ENCODE data around the gene HDAC5.
"Not testable (repeated sequence)": the region's sequence is repeated elsewhere in the genome, so short reads cannot be mapped to it uniquely, and the experiment has no call there.

Gene HDAC5

GRCh38 chr17:44066204-44066930, 57.1 kb downstream of the HDAC5 start, which contains the start of gene LSM12:
Gene LSM12 (minus strand): TSS chr17:44066671. CDS start chr17:44066587, 84 bp downstream.
- peak; percentile 86 for DNase-seq (ENCODE audit: low read depth)

- DNase-seq (ENCODE audit: low read depth): no peak
Measured at GRCh38 chr17:44065668-44066203, 57.7 kb downstream of the HDAC5 start.

GRCh38 chr17:44063704-44064639, 59.5 kb downstream of the HDAC5 start:
- DNase-seq (ENCODE audit: low read depth): no peak

- no peak for DNase-seq (ENCODE audit: low read depth)
Measured at GRCh38 chr17:44062871-44063270, 60.6 kb downstream of the HDAC5 start.

- no peak for DNase-seq (ENCODE audit: low read depth)
Measured at GRCh38 chr17:44061446-44061845, 62.0 kb downstream of the HDAC5 start.

- no peak for DNase-seq (ENCODE audit: low read depth)
Measured at GRCh38 chr17:44059101-44059892, 64.1 kb downstream of the HDAC5 start.

GRCh38 chr17:44053125-44053872, 70.1 kb downstream of the HDAC5 start:
- DNase-seq (ENCODE audit: low read depth): no peak

GRCh38 chr17:44049294-44050060, 74.0 kb downstream of the HDAC5 start:
- no peak for DNase-seq (ENCODE audit: low read depth)

- not testable (repeated sequence) for DNase-seq (ENCODE audit: low read depth)
Measured at GRCh38 chr17:44046893-44047292, 76.5 kb downstream of the HDAC5 start.

GRCh38 chr17:44045486-44045885, 78.0 kb downstream of the HDAC5 start:
- no peak for DNase-seq (ENCODE audit: low read depth)

GRCh38 chr17:44044071-44044470, 79.4 kb downstream of the HDAC5 start:
- no peak for DNase-seq (ENCODE audit: low read depth)

GRCh38 chr17:44043272-44043696, 80.2 kb downstream of the HDAC5 start:
- DNase-seq (ENCODE audit: low read depth): no peak

GRCh38 chr17:44039829-44040635, 83.4 kb downstream of the HDAC5 start:
- DNase-seq (ENCODE audit: low read depth): no peak

- no peak for DNase-seq (ENCODE audit: low read depth)
Measured at GRCh38 chr17:44038604-44039011, 84.8 kb downstream of the HDAC5 start.

GRCh38 chr17:44037471-44037870, 86.0 kb downstream of the HDAC5 start:
- no peak for DNase-seq (ENCODE audit: low read depth)

- DNase-seq (ENCODE audit: low read depth): not testable (repeated sequence)
Measured at GRCh38 chr17:44034688-44035087, 88.8 kb downstream of the HDAC5 start.

- DNase-seq (ENCODE audit: low read depth): no peak
Measured at GRCh38 chr17:44033861-44034408, 89.5 kb downstream of the HDAC5 start.

- no peak for DNase-seq (ENCODE audit: low read depth)
Measured at GRCh38 chr17:44030482-44030881, 93.0 kb downstream of the HDAC5 start.

GRCh38 chr17:44029736-44030135, 93.7 kb downstream of the HDAC5 start:
- DNase-seq (ENCODE audit: low read depth): no peak

Data from stimulated activated CD8-positive, alpha-beta memory T cell treated with anti-CD3 and anti-CD28 coated beads, Interleukin-7, amount 100 ng/mL, for 24 hours (primary cell).